GM12874 (cell line): ENCODE measurements around the gene FAM210B.

Source experiments
- TF ChIP-seq, protein P1 (sequence below): IDR thresholded peaks from 2 replicates; pipeline ENCODE4 v1.5.1; 2011; ENCODE audit warnings: low read depth, mild to moderate bottlenecking, control low read depth, low read length, moderate library complexity; ENCODE audit not compliant: insufficient read depth

FAM210B gene

DNA sequence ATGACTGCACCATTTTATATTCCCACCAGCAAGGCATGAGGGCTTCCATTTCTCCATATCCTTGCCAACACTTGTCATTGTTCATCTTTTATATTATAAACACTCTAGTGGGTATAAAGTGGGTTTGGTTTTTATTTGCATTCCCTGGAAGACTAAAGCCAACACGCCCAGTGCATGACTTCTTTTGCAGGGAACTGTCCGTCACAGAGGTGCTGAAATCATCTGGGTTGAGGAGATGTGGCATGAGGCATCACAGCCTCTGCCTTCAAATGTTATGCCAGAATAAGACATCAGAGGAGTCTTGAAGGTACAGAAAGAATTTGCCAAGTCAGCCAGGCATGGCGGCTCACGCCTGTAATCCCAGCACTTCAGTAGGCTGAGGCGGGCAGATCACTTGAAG lies 29.9 kb upstream of the FAM210B start:
- TF ChIP-seq, protein P1, sequence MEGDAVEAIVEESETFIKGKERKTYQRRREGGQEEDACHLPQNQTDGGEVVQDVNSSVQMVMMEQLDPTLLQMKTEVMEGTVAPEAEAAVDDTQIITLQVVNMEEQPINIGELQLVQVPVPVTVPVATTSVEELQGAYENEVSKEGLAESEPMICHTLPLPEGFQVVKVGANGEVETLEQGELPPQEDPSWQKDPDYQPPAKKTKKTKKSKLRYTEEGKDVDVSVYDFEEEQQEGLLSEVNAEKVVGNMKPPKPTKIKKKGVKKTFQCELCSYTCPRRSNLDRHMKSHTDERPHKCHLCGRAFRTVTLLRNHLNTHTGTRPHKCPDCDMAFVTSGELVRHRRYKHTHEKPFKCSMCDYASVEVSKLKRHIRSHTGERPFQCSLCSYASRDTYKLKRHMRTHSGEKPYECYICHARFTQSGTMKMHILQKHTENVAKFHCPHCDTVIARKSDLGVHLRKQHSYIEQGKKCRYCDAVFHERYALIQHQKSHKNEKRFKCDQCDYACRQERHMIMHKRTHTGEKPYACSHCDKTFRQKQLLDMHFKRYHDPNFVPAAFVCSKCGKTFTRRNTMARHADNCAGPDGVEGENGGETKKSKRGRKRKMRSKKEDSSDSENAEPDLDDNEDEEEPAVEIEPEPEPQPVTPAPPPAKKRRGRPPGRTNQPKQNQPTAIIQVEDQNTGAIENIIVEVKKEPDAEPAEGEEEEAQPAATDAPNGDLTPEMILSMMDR: no peak

DNA sequence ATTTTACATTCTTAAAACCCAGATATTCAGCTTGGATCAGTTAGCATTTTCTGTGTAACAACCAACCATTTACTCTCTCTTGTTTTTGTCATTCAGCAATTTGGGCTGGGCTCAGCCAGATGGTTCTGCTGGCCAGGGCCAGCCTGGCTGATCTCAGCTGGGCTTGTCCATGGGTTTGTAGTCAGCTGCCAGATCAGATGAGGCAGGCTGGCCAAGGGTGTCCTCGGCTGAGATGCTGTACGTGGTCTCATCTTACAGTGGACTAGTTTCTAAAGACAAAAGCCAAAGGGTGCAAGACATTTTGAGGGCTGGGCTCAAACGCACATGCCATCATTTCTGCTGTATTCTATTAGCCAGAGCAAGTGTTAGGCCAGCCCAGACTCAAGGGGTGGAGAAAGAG lies 16.0 kb upstream of the FAM210B start:
- TF ChIP-seq, protein P1: no peak

- TF ChIP-seq, protein P1: peak; percentile 92
Observed at GRCh38 chr20:56343861-56344381, 14.9 kb upstream of the FAM210B start.

DNA sequence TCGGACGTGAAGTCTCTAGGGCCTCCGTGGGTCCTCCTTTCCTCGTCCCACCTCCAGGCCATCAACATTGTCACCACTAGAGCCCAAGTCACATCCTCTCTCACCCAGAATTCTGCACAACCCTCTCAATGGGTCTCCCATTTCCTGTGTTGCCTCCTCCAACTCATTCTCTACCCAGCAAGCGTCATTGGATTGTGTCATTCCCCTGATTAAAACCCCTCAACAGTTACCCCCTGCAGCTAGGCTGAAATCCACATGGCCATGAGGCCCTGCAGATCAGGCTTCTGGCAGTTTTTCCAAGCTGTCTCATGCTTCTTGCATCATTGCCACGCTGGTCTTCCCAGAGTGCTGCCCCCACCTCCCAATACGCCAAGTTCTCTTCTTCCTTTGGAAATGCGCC lies 12.9 kb upstream of the FAM210B start:
- TF ChIP-seq, protein P1: no peak

DNA sequence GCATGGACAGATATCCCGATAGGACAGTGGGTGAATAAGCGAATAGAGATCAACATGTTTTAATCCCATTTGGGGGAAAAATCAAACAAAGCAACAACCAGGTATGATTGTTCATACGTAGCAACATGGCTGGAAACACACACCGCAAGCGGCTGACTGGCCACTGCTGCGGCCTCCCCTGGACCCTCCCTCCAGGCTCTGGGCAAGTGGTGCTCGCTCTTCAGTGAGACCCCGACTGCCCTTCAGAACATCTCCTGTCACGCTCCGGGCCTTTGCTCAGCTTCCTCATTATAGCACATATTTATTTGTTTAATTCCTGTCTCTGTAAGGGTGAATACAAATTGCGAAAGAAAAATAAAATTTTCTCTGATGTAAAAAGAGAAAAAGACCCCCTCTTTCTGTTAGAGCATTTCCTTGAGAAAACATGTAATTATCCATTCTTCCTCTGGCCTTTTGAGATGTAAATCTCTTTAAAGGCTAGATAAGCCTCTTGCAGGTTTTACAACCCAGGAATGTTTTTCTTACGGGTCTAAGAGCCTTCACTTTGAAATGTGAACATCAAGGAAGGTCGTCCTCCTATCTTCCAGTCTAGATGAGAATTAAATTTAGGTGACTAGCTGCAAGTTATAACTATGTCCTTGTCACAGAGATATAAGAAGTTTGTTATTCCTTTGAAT lies 11.0 kb upstream of the FAM210B start:
- TF ChIP-seq, protein P1: no peak

GRCh38 chr20:56348305-56348693 lies 10.5 kb upstream of the FAM210B start:
- TF ChIP-seq, protein P1: no peak

DNA sequence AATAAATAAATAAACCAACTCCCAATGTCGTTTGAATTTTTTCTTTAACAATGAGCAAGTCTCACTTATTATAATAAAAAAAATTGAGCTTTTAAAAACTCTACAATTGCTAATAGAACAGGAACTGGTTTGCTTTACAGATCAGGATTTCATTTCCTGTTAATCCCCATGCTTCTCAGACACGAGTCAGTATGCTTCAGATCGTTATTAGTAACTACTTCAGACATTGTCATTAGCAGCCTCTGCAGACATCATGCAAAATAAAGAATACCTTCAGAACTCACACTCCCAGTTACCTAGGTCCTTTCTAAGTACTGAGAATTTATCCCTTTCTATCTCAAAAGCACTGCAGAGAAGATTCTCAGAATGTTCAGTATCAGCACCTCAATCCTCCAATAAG lies 10.0 kb upstream of the FAM210B start:
- TF ChIP-seq, protein P1: no peak
